T-helper 1 cell treated with Interleukin-12 subunit alpha and Interleukin-12 subunit beta and Interleukin-4 antibody, amounts not matched to agents 30 ng/mL and 1 ng/mL, for 36 hours (primary cell): ENCODE results near the gene ADGRE1. TPM values are rescaled to one million over a fixed set of nuclear protein-coding genes. Genes with fewer than 3 reads are reported as not detected.

Experiments used
- intact Hi-C: fragments of 100-400 bp; cut with micrococcal nuclease; formaldehyde crosslinking; loops from one replicate; pipeline ENCODE4 v1.15.1; 2024
- total RNA-seq: library from RNA; stranded (reverse); gene quantifications from 2 replicates; pipeline ENCODE4 v1.2.3, GENCODE V29; 2022

The ADGRE1 gene
- total RNA-seq, 1 donor from 2014 or later, result 15.2 TPM

DNA sequence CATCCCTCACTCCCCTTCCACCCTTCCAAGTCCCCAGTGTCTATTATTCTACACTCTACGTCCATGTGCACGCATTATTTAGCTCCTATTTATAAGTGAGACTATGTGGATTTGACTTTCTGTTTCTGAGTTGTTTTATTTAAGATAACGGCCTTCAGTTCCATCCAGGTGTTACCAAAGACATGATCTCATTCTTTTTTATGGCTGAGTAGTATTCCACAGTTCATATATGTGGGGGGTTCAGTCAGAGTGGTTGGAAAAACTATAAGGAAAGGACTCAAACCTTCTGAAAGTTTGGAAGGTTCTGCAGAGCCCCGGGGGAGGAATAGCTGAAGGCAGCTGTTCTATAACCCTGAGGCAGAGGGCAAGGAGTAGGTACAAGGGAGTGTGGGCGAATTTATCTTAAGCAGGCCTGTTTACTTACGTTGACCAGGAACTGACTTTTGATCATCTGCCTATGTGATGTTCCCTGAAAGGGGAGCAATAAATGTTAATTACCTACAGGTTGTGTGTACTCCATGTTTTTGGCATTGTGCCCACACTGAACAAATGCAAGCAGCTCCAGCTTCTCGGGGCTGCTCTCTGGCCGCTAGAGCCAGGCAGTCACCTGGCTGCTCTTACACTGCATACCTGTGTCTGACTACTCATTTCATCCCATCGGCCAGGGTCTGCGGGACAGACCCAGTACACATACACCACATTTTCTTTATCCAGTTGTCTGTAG lies 13.5 kb upstream of the ADGRE1 start:
- intact Hi-C loops, result no loop called here

DNA sequence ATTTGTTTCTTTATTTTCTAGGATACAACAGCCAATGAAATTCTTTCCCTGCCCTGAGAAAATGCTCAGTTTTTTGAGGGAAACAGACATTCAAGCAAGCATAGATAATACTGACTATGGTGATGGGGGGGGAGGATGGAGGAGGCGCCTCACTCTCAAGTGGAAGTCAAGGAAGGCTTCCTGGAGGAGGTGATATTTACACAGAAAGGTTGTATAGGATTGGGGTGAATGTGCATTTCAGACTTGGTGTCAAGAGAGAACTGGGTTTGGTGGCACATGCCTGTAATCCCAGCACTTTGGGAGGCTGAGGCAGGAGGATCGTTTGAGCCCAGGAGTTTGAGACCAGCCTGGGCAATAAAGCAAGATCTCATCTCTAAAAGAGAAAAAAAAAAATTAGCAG lies 12.2 kb upstream of the ADGRE1 start:
- intact Hi-C loops, result no loop called here

DNA sequence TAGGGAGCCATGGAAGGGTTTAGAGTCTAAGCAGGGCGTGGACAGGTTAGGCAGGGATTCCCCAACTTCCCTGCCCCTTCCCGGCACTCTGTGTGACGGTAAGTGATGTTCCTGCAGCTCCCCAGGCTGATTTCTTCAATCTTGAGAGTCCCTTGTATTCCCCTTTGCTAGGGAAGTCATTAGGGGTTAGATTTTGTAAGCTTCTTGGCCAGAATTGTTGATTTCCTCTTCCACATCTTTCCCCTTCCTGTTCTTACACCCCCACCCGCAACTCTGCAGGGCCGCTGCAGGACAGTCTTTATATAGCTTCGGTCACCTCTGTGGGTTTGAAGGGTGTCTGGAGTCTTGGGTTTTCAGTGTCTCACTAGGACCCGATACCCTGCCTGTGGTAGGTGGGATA lies 10.6 kb upstream of the ADGRE1 start:
- intact Hi-C loops, result no loop called here

DNA sequence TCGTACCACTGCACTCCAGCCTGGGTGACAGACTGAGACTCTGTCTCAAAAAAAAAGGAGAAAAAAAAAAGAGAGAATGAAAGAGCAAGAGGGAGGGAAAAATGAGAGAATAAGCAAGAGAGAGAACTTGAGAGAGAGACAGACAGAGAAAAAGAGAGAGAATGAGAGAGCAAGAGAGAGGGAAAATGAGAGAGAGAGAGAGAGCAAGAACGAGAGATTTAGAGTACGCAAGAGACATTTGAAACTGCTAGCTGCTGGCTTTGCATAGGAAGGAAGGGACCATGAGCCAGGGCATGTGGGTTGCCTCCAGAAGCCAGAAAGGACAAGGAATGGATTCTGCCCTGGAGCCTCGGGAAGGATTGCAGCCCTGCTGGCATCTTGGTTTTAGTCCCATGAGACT lies 9.6 kb upstream of the ADGRE1 start:
- intact Hi-C loops, result no loop called here

DNA sequence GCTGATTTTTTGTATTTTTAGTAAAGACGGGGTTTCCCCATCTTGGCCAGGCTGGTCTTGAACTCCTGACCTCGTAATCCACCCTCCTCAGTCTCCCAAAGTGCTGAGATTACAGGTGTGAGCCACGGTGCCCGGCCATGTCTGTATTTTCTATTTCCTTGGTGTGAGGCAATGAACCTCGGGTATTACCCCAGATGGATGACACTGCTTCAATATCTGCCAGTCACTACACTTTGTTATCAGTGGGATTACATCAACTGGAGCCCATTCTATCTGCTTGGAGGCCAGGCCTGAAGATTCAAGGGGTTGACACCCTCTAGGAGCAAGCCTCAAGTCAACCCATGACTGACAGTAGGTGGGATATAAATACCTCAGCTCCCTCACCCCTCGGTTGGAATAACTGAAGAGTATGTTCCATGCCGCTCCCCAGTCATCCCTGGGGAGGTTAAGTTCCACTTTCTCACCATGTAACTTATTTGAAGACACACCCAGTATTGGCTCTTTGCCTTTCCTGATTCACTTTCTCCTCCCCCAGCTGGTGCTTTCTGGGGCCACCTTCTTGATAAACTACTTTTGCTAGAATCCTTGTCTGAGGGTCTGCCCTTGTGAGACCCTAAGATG lies 992 bp upstream of the ADGRE1 start:
- intact Hi-C loops, result no loop called here

DNA sequence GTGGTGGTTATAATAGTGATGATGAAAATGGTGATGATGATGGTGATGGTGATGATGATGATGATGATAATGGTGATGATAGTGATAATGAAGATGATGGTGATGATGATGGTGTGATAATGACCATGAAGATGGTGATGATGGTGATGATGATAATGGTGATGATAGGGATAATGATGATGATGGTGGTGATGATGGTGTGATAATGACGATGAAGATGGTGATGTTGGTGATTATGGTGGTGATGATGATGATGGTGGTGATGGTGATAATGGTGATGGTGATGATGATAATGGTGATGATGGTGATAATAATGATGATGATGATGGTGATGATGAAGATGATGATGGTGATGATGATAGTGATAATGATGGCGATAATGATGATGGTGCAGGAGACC lies 1.6 kb downstream of the ADGRE1 start:
- intact Hi-C loops, result no loop called here

DNA sequence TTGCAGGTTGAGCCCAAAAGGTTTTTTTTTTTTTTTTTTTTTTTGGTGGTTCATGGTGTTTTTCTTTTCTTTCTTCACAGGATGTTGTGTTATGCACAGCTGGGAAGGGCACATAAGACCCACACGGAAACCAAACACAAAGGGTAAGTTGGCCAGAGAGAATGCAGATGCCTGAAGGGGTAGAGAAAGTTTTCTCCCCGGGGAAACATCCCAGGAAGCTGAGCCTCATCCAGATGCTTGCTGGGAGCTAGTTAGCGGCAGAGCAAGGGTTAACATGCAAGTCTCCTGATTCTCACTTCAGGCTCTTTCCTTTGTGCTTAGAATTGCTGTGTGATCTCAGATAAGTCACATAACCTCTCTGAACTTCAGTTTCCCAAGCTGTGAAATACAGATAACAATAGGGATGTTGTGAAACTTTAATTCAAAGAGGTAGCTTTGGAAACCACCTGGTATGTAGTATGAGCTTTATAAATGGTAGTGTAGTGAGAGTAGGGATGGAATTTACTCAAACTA lies 3.1 kb downstream of the ADGRE1 start:
- intact Hi-C loops, result loop anchor here (1.0 to 5.0 kb wide), 4 partner anchors 28 to 153 kb away; partner anchors contain the start of gene GPR108

DNA sequence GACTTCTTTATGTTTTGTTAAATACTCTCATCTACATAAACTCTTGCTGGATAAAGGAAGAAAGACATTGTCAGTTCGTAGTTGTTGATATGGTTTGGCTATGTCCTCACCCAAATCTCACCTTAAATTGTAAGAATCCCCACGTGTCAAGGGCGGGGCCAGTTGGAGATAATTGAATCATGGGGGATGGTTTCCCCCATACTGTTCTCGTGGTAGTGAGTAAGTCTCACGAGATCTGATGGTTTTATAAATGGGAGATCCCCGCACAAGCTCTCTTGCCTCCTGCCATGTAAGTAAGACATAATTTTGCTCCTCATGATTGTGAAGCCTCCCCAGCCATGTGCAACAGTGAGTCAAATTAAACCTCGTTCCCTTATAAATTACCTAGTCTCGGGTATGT lies 3.6 kb downstream of the ADGRE1 start:
- intact Hi-C loops, result loop anchor here (1.0 to 5.0 kb wide), 4 partner anchors 29 to 154 kb away; partner anchors contain the start of gene GPR108

DNA sequence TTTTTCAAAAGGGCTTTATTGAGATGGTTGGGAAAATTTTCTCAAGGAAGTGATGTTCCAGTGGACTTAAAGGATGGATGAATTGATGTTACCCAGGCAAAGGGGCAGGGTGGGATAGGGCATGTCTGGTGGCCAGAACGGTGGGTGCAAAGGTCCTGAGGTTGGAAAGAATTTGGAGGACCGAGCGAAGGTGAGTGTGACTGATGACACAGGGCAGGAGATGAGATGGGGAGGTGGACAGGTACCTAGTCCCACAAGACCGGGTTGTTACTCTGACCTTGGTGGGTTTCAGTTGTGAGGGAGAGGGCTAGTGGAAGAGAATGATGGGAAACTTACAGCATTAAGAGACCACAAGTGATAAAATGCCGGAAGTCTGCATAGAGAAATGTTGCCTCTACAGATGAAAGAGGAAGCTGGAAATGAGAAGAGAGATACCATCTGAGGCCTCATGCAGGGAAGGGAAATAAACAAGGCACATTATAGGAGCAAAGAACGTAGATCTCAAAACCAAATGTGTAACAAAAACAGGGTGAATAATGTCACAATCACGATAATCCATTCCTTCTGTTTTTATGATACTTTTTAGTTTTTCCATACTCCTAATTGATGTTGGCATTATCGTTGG lies 4.5 kb downstream of the ADGRE1 start:
- intact Hi-C loops, result loop anchor here (5.0 kb wide), 1 partner anchor 55 kb away; no protein-coding TSS in a partner anchor

DNA sequence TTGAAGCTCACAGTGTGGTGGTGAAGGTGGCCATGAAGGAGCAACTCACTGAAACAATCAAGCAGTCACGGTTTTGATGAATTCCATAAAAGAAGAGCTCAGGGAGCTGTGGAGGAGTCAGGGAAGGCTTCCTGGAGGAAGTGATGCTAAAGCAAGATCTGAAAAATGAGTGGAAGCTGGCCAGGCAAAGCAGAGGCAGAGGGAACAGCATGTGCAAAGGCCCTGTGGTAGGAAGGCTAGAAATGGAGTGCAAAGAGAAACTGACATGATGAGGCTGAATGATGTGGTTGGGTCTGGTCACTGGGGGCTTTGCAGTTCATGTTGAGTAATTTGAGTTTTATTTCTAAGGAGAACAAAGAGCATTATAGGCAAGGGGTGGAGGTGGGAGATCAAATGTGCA lies 6.9 kb downstream of the ADGRE1 start:
- intact Hi-C loops, result loop anchor here (5.0 kb wide), 1 partner anchor 53 kb away; no protein-coding TSS in a partner anchor

DNA sequence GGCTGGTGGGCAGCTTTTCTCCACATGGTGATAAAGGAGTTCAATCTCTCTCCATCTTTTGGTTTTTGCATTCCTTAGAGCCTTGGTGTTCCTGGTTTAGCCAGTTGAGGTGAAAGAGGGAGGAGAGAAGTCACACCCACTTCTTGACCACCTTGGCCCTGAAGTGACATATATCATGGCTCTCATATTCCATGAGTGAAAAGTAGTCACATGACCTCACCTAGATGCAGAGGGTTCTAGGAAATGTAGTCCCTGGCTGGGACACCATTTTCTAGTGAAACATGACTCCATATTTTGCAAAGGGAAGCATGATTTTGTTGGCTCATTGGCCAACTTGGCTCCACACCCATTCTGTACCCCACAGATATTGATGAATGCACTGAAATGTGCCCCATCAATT lies 16.1 kb downstream of the ADGRE1 start:
- intact Hi-C loops, result no loop called here

DNA sequence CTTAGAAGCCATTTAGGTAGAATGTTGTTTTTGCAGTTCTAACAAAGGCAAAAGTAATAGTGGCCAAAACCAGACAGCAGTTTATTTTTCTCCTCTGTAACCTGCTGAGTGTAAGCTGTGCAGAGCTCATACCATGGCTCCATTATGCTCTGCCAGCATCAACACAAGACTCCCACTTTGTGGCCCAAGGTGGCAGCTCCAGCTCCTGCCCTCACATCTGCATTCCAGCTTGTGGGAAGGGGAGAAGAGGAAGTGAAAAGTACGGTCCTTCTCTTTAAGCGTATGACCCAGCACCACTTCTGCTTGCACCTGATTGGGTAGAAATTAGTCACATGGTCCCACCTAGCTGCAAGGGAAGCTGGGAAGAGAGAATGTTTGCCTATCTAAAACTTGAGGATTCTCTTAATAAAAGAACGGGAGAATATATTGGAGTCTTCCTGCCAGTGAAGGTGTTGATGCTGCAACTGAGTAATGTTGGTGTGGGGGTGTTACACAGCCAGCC lies 19.2 kb downstream of the ADGRE1 start:
- intact Hi-C loops, result no loop called here

DNA sequence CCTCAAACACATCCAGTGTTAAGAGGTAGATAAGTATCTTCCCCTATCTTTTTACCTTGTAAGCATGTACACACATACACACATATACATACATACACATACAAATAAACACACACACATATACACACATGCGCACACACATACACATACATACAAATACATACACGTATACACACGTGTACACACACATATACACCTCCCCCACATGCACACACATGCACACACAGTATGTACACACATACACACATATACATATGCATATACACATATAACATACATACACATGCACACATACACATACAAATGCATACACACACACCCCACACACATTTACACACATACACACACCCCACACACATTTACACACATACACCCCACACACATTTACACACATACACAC lies 24.1 kb downstream of the ADGRE1 start:
- intact Hi-C loops, result no loop called here

DNA sequence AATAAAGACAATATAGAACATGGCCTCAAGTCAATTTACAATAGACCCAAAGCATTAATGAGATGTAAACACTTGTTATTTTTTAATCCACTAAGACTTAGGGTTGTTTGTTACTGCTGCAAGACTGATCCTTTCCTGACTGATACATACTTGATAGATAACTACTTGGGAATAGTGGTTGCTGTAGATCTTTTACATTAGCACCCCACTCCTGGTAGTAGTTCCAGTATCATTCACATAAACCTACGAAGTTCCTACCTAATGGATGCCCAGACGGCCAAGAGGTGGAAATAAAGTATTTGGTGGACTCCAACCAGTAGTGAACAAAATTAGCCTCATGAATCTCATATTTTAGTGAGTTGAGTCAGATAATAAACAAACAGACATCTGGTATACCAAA lies 26.9 kb downstream of the ADGRE1 start:
- intact Hi-C loops, result no loop called here

DNA sequence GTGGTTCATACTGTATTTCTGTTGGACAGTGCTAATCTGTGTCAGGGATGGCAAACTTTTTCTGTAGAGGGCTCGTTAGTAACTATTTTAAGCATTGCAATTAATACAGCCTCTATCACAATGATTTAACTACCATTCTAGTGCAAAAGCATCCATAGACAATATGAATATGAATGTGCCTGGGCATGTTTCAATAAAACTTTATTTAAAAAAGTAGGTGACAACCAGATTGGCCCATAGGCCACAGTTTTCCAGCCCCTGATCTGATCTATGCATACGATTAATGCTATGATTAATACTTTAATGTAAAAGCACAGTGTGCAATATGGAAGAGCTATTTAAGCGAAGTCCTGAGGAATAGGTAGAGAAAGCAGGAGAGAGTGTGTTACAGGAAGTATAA lies 29.6 kb downstream of the ADGRE1 start:
- intact Hi-C loops, result no loop called here

DNA sequence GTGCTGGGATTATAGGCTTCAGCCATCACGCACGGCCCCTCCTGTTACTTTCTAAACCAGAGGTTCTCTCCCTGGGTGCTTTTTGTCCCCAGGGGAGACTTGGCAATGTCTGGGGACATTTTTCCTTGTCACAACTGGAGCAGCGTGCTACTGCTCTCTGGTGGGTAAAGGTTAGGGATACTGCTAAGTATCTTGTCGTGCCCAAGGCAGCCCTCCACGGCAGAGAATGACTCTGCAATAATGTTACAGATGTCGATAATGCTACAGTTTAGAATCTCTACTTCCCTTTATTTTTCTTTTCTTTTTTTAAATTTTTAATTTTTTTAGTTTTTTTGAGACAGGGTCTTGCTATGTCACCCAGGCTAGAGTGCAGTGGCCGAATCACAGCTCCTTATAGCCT lies 38.0 kb downstream of the ADGRE1 start:
- intact Hi-C loops, result no loop called here

DNA sequence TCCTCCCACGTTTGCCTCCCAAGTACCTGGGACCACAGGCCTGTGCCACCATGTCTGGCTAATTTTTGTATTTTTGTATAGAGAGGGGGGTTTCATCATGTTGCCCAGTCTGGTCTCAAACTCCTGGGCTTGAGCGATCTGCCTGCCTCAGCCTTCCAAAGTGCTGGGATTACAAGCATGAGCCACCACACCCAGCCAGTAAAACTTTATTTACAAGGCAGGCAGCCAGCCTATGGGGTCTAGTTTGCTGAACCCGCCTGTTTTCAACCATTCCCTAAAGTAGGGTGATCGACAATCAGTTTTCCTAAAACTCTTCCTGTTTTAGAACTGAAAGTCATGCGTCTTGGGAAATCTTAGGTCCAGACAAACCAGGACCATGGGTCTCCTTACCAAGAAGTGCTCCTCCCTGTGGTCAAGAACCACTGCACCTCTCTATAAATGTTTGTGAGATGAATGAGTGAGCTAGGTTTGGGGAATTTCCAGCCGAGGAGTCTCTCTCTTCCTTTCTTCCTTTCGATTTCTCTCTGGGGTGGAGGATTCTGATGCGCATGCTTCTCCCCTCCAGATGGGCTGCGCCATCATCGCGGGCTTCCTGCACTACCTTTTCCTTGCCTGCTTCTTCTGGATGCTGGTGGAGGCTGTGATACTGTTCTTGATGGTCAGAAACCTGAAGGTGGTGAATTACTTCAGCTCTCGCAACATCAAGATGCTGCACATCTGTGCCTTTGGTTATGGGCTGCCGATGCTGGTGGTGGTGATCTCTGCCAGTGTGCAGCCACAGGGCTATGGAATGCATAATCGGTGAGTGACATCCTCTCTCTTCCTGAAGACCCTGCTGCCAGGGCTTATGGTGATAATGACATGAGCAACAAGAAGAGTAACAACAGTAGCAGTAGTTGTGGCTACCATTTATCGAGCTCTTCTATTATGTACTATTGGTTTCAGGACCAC lies 38.7 kb downstream of the ADGRE1 start:
- intact Hi-C loops, result loop anchor here (1.0 kb wide), 3 partner anchors 21 to 78 kb away; no protein-coding TSS in a partner anchor

DNA sequence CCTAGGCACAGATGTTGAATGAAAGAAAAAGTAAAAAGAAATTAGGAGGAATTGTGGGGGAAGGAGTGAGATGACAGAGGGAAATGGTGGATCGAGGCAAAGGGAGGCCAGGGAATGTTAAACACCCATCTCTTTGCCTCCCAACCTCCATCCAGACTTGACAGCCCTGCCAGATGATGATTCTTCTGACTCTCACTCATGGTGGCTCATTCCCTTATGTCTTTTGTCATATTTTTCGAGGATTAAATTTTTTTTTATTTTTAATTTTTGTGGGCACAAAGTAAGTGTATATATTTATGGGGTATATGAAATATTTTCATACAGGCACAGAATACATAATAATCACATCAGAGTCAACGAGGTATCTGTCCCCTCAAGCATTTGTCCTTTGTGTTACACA lies 42.8 kb downstream of the ADGRE1 start:
- intact Hi-C loops, result no loop called here

DNA sequence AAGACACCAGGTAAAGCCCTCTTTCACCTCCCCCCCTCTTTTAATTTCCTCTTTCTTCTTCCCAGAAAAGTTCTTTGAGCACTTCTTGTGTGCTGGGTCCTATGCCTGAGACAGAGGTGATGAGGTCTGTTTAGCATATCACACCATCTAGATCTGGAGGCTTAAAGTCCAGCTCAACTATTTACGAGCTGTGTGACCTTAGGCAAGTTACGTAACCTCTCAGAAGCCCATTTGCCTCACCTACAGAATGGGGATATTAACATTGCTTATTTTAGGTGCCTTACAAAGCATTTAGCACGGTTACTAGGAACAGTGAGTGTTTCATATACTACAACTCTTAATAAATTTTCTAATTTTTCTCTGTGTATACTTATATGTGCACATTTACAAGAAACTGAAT lies 47.7 kb downstream of the ADGRE1 start:
- intact Hi-C loops, result no loop called here

DNA sequence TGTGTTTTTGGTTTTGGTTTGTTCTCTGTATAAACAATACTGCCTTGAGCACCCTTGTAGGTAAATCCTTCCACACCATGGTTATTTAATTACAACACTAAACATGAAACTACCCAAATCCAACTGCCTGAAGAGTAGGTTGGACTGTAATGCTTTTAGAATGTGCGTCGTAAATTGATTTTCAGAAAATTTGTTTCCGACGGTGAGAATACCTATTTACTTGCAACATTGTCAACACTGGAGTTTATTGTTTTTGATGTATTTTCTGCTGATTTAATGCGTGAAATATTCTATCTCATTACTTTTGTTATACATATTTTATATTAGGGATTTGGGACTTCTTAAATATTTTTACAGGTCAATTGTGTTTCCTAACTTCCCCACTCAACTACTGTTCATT lies 48.2 kb downstream of the ADGRE1 start:
- intact Hi-C loops, result no loop called here

DNA sequence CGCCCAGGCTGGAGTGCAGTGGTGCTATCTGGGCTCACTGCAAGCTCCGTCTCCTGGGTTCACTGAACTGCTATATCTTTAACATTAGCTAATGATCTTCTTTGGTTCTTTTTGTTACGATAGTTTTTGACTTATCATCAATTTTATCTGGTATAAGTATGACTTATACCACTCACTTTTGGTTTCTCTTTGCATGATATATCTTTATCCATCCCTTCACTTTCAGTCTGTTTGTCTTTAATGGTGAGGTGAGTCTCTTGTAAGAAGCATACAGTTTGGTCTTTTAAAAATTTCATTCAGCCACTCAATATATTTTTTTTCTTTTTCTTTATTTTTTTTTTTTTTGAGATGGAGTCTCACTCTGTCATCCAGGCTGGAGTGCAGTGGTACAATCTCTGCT lies 58.4 kb downstream of the ADGRE1 start:
- intact Hi-C loops, result loop anchor here (5.0 kb wide), 2 partner anchors 47 to 53 kb away; no protein-coding TSS in a partner anchor
